RWPE1 (cell line): ENCODE data around the gene XAGE2.

Experiments
- CTCF ChIA-PET: fragments of 350-600 bp; sonication (Branson Sonifier 250); formaldehyde crosslinking; extraction: SDS; loops from one replicate; lab custom pipeline; 2021; lab: Yijun Ruan, JAX
- POLR2A ChIA-PET: fragments of 400-600 bp; formaldehyde crosslinking; extraction: SDS; loops from one replicate; lab custom pipeline; 2020; ENCODE audit warnings: antibody characterized with exemption; ENCODE audit not compliant: low non-redundant PET; lab: Yijun Ruan, JAX
- DNase-seq: peaks from one replicate; pipeline ENCODE4 v3.0.0; 2012; ENCODE audit warnings: low spot score
- H3K27ac ChIP-seq: fragments of 450-650 bp; 2 replicates; pipeline ENCODE4 v1.5.1; 2017
- TF ChIP-seq, protein P1 (sequence below): fragments of 450-650 bp; conservative IDR thresholded peaks from 2 replicates; pipeline ENCODE4 v1.5.1; 2017; ENCODE audit warnings: low read depth, mild to moderate bottlenecking

The XAGE2 gene

DNA sequence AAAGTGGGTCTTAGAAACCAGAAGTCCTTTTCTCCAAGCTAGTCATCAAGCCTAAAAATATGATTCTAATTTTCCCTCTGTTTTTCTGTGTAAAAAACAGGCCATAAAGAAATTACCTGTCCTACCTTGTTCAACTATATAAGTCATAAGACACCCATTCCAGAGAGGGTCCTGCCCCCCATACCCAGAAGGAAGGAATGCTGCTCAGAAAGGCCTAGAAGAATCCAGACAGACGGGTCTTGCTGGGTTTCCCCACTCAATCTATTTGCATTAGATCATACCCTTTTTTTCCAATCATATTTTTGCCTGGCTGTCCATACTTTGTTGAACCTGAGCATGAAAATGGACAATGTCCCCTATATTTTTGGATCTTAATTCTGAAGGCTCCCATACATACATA, 16.3 kb upstream of the XAGE2 start:
- H3K27ac ChIP-seq, result no peak overlapping the region
- TF ChIP-seq, protein P1, sequence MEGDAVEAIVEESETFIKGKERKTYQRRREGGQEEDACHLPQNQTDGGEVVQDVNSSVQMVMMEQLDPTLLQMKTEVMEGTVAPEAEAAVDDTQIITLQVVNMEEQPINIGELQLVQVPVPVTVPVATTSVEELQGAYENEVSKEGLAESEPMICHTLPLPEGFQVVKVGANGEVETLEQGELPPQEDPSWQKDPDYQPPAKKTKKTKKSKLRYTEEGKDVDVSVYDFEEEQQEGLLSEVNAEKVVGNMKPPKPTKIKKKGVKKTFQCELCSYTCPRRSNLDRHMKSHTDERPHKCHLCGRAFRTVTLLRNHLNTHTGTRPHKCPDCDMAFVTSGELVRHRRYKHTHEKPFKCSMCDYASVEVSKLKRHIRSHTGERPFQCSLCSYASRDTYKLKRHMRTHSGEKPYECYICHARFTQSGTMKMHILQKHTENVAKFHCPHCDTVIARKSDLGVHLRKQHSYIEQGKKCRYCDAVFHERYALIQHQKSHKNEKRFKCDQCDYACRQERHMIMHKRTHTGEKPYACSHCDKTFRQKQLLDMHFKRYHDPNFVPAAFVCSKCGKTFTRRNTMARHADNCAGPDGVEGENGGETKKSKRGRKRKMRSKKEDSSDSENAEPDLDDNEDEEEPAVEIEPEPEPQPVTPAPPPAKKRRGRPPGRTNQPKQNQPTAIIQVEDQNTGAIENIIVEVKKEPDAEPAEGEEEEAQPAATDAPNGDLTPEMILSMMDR, result no peak
- DNase-seq, result no peak
- CTCF ChIA-PET, result no interaction called here
- POLR2A ChIA-PET, result no interaction called here

DNA sequence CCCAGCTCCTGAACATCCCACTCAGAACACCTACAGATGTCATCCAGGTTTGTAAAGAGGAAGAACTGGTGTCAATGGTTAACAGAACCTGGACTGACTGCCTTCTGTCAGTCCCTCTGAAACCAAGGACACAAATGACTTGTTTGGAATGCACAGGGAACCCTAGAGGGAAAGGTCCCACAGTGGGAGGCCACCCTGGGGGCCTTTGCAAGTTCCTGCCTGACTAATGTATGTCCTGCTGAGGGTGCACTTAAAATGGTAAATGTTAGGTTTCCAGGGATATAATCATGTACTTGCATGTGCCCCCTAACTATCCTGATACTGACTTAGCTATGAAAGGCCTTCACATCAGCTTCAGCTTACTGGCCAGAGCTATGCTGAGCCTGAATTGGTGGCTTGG, 15.0 kb upstream of the XAGE2 start:
- POLR2A ChIA-PET, result no interaction called here
- CTCF ChIA-PET, result no interaction called here
- no peak for DNase-seq
- TF ChIP-seq, protein P1, result no peak
- H3K27ac ChIP-seq, result no peak overlapping the region

DNA sequence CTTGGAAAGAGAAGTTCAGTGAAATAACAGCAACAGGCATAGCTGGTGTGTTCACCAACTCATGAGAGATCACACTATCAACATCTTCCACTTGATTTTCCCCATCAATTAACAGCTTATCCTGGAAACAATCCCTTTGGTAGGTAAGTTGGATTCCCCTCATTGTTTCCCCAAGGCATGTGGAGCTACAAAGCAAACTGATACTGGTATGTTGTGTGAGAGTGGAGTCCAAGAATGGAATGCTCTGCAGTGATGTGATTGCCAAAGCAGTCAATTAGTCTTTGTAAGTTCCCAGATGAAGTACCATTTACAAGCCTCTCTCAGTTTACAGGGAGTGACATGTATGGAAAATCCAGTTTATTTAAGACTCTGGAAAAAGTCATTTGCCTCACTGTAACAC, 13.7 kb upstream of the XAGE2 start:
- CTCF ChIA-PET, result no interaction called here
- TF ChIP-seq, protein P1, result no peak
- DNase-seq, result no peak
- POLR2A ChIA-PET, result no interaction called here
- H3K27ac ChIP-seq, result no peak overlapping the region

DNA sequence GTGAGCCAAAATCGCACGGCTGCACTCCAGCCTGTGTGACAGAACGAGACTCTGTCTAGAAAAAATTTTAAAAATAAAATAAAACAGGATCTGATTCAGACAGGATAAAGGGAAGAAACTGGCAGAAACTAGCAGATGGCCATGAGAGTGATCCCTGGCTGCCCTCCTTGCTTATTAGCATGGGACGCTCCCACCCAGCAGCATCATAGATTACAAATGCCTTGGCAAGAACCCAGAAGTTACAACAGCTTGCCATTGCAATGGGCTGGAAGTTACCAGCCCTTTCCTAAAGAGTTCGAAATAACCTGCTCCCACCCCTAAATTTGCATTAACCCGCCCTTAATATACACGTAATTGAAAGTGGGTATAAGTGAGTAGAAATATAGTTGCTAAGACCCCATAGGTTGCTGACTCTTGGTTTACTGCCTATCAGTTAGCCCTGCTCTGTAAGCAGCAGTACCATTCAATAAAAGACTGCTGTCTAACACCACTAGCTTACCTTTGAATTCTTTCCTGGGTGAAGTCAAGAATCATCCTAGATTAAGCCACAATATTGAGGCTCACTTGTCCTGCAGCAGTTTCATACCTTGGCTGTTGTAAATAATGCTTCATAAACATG, 9.1 kb upstream of the XAGE2 start:
- ChIA-PET CTCF (no interaction called here), POLR2A (no interaction called here)
- TF ChIP-seq, protein P1, result no peak
- H3K27ac ChIP-seq, result no peak overlapping the region
- DNase-seq, result no peak

DNA sequence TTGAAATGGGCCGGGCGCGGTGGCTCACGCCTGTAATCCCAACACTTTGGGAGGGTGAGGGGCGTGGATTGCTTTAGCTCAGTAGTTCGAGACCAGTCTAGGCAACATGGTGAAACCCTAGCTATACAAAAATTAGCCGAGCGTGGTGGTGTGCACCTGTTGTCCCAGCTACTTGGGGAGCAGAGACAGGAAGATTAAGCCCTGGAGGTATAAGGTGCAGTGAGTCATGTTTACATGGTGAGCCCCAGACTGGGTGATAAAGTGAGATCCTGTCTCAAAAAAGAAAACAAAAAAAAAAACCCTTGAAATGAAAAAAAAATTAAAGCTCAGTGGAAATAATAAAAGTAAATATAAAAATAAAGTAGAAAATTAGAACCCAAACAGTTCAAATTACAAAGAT, 6.9 kb upstream of the XAGE2 start:
- ChIA-PET CTCF (interaction anchor here (0.6 kb wide), 1 partner anchor 52 kb away, joined by 7 read pairs; no protein-coding TSS in a partner anchor), POLR2A (no interaction called here)
- no peak overlapping the region for H3K27ac ChIP-seq
- TF ChIP-seq, protein P1, result no peak
- DNase-seq, result no peak

DNA sequence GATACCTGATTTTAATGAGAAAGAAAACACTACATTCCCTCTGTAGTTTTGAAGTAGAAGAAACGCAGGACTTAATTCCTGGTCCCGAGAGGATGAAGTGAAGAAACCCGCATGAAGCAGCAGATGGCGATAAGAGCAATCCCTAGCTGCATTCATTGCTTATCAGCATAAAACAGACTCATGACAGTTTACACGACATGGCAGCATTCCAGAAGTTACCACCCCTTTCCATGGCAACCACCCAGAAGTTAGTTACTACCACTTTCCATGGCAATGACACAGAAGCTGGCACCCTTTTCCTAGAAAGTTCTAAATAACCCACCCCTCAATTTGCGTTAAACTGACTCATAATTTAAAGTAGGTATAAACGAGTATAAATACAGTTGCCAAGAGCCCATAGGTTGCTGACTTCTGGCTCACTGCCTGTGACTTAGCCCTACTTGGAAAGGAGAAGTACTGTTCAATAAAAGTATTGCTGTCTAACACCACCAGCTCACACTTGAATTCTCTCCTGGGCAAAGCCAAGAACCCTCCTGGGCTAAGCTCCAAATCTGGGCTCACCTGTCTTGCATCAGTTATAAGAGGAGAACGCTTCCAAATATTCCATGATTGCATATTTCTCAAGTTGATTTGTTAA, 5.5 kb upstream of the XAGE2 start:
- ChIA-PET CTCF (interaction anchor here (0.6 kb wide), 1 partner anchor 100 kb away, joined by 3 read pairs; no protein-coding TSS in a partner anchor), POLR2A (no interaction called here)
- no peak overlapping the region for H3K27ac ChIP-seq
- TF ChIP-seq, protein P1, result no peak
- no peak for DNase-seq
